IMR-90 (cell line): ENCODE data around the gene AGFG1. TPM values are rescaled to one million over a fixed set of nuclear protein-coding genes. Genes with fewer than 3 reads are reported as not detected.

Experiments
- ATAC-seq: fragments of 200-7000 bp; cut with Tn5 transposase; 2 replicates; pipeline ENCODE4 v1.9.1; 2020; ENCODE audit warnings: low read depth, mild to moderate bottlenecking, moderate library complexity
- BruUV-seq: library from RNA; stranded (reverse); fragments of 400-500 nt; replicated peaks from 2 replicates; lab custom pipeline; 2021; lab: Mats Ljungman, UMichigan
- CTCF ChIA-PET: fragments of 300-600 bp; formaldehyde crosslinking; extraction: SDS; loops from one replicate; lab custom pipeline; 2021; ENCODE audit warnings: antibody characterized with exemption; lab: Yijun Ruan, JAX
- POLR2A ChIA-PET: fragments of 300-600 bp; sonication (Branson Sonifier 250); formaldehyde crosslinking; loops from one replicate; lab custom pipeline; 2022; ENCODE audit warnings: antibody characterized with exemption; ENCODE audit not compliant: unreplicated experiment; lab: Charles Lee
- DNase-seq: peaks from one replicate; pipeline ENCODE4 v3.0.0; 2013
- H2AFZ ChIP-seq: replicated peaks from 2 replicates; pipeline ENCODE3; 2013; ENCODE audit warnings: low read length, mild to moderate bottlenecking; ENCODE audit not compliant: poor library complexity
- H2AK5ac ChIP-seq: 2 replicates; pipeline ENCODE4 v1.6.1; 2013; ENCODE audit warnings: low read depth, low read length, inconsistent platforms
- H2AK9ac ChIP-seq: replicated peaks from 2 replicates; pipeline ENCODE3; 2013; ENCODE audit warnings: mild to moderate bottlenecking, low read depth, low read length, moderate library complexity; ENCODE audit not compliant: poor library complexity
- H2BK120ac ChIP-seq: 2 replicates; pipeline ENCODE4 v1.6.1; 2013; ENCODE audit warnings: low read depth, low read length, inconsistent platforms
- H2BK15ac ChIP-seq: 3 replicates; pipeline ENCODE4 v1.6.1; 2013; ENCODE audit warnings: low read depth, low read length, inconsistent platforms
- H2BK20ac ChIP-seq: 2 replicates; pipeline ENCODE4 v1.6.1; 2013; ENCODE audit warnings: low read depth, mild to moderate bottlenecking, inconsistent platforms, low read length, moderate library complexity
- H2BK5ac ChIP-seq: 2 replicates; pipeline ENCODE4 v1.6.1; 2013; ENCODE audit warnings: mild to moderate bottlenecking, low read depth, low read length, inconsistent platforms; ENCODE audit not compliant: poor library complexity, severe bottlenecking
- H3K14ac ChIP-seq: replicated peaks from 2 replicates; pipeline ENCODE4 v1.6.1; 2013; ENCODE audit warnings: low read depth, low read length, inconsistent platforms
- H3K18ac ChIP-seq: 2 replicates; pipeline ENCODE4 v1.6.1; 2013; ENCODE audit warnings: low read depth, low read length, control low read depth
- H3K23ac ChIP-seq: 2 replicates; pipeline ENCODE4 v1.6.1; 2013; ENCODE audit warnings: low read depth, low read length, inconsistent platforms
- H3K27ac ChIP-seq: 2 replicates; pipeline ENCODE4 v1.5.1; 2013; ENCODE audit warnings: mild to moderate bottlenecking, control low read depth, low read length; ENCODE audit not compliant: insufficient read depth
- H3K27me3 ChIP-seq: 2 replicates; pipeline ENCODE4 v1.6.1; 2013; ENCODE audit warnings: low read length; ENCODE audit not compliant: control insufficient read depth, insufficient read depth
- H3K36me3 ChIP-seq: 2 replicates; pipeline ENCODE4 v1.6.1; 2013; ENCODE audit warnings: low read length, mixed read lengths; ENCODE audit not compliant: control insufficient read depth, insufficient read depth
- H3K4ac ChIP-seq: 2 replicates; pipeline ENCODE4 v1.6.1; 2013; ENCODE audit warnings: low read depth, low read length, inconsistent platforms
- H3K4me1 ChIP-seq: 2 replicates; pipeline ENCODE4 v1.6.1; 2013; ENCODE audit warnings: low read length, mixed read lengths; ENCODE audit not compliant: control insufficient read depth, insufficient read depth
- H3K4me2 ChIP-seq: 2 replicates; pipeline ENCODE4 v1.6.1; 2013; ENCODE audit warnings: low read depth, mild to moderate bottlenecking, control low read depth, low read length, moderate library complexity
- H3K4me3 ChIP-seq: 2 replicates; pipeline ENCODE4 v1.5.1; 2013; ENCODE audit warnings: low read depth, mild to moderate bottlenecking, control low read depth, low read length, moderate library complexity; ENCODE audit not compliant: insufficient read depth
- H3K56ac ChIP-seq: 2 replicates; pipeline ENCODE4 v1.6.1; 2013; ENCODE audit warnings: low read length, inconsistent platforms; ENCODE audit not compliant: insufficient read depth; ENCODE audit errors: extremely low read depth
- H3K79me1 ChIP-seq, 2 experiments: 2 replicates each; pipeline ENCODE4 v1.6.1; 2013; ENCODE audit warnings: low read length in 2 of 2, inconsistent platforms in 1 of 2, low read depth in 1 of 2
- H3K9ac ChIP-seq: 2 replicates; pipeline ENCODE4 v1.6.1; 2013; ENCODE audit warnings: low read depth, low read length, control low read depth
- H3K9me1 ChIP-seq: 2 replicates; pipeline ENCODE4 v1.6.1; 2013; ENCODE audit warnings: low read length, inconsistent platforms; ENCODE audit not compliant: insufficient read depth
- H3K9me3 ChIP-seq: 2 replicates; pipeline ENCODE4 v1.6.1; 2013; ENCODE audit warnings: low read length; ENCODE audit not compliant: control insufficient read depth, insufficient read depth
- H4K20me1 ChIP-seq: 2 replicates; pipeline ENCODE4 v1.6.1; 2013; ENCODE audit warnings: low read length, inconsistent platforms; ENCODE audit not compliant: insufficient read depth
- H4K5ac ChIP-seq: 2 replicates; pipeline ENCODE4 v1.6.1; 2013; ENCODE audit warnings: mild to moderate bottlenecking, low read depth, low read length, control low read depth
- H4K8ac ChIP-seq, 2 experiments: 2 replicates each; pipeline ENCODE4 v1.6.1; 2013; ENCODE audit warnings: low read depth in 2 of 2, low read length in 2 of 2, control low read depth in 1 of 2, inconsistent platforms in 1 of 2
- H4K91ac ChIP-seq: 2 replicates; pipeline ENCODE4 v1.6.1; 2013; ENCODE audit warnings: low read depth, low read length, inconsistent platforms; ENCODE audit not compliant: insufficient read depth
- BHLHE40 ChIP-seq: fragments of 150-350 bp; IDR thresholded peaks from 2 replicates; pipeline ENCODE4 v1.6.1; 2016; ENCODE audit warnings: mild to moderate bottlenecking, low read depth, low read length
- CEBPB ChIP-seq: IDR thresholded peaks from 2 replicates; pipeline ENCODE4 v1.6.1; 2012; ENCODE audit warnings: low read depth, low read length, improper control_type of control experiment
- CHD1 ChIP-seq: IDR thresholded peaks from 2 replicates; pipeline ENCODE4 v1.6.1; 2012; ENCODE audit warnings: low read depth, low read length, improper control_type of control experiment
- CTCF ChIP-seq: conservative IDR thresholded peaks from 2 replicates; pipeline ENCODE4 v1.5.1; 2012; ENCODE audit warnings: mild to moderate bottlenecking, low read depth, low read length, improper control_type of control experiment
- MAFK ChIP-seq: IDR thresholded peaks from 2 replicates; pipeline ENCODE4 v1.6.1; 2012; ENCODE audit warnings: low read depth, low read length, improper control_type of control experiment
- MAZ ChIP-seq: IDR thresholded peaks from 2 replicates; pipeline ENCODE4 v1.6.1; 2012; ENCODE audit warnings: low read depth, mild to moderate bottlenecking, low read length, improper control_type of control experiment, moderate library complexity, borderline replicate concordance
- MXI1 ChIP-seq: IDR thresholded peaks from 2 replicates; pipeline ENCODE4 v1.6.1; 2012; ENCODE audit warnings: low read depth, mild to moderate bottlenecking, low read length, moderate library complexity, borderline replicate concordance
- NFE2L2 ChIP-seq: fragments of 150-350 bp; IDR thresholded peaks from 2 replicates; pipeline ENCODE4 v1.6.1; 2016; ENCODE audit warnings: low read depth, mild to moderate bottlenecking, low read length
- RAD21 ChIP-seq: IDR thresholded peaks from 2 replicates; pipeline ENCODE4 v1.6.1; 2012; ENCODE audit warnings: low read length, improper control_type of control experiment
- RCOR1 ChIP-seq: IDR thresholded peaks from 2 replicates; pipeline ENCODE4 v1.6.1; 2012; ENCODE audit warnings: mild to moderate bottlenecking, low read length, improper control_type of control experiment; ENCODE audit not compliant: insufficient replicate concordance
- SMC3 ChIP-seq: fragments of 150-350 bp; IDR thresholded peaks from 2 replicates; pipeline ENCODE4 v1.6.1; 2016; ENCODE audit warnings: low read depth, mild to moderate bottlenecking, antibody characterized with exemption, low read length, moderate library complexity
- USF2 ChIP-seq: fragments of 150-350 bp; IDR thresholded peaks from 2 replicates; pipeline ENCODE4 v1.6.1; 2017; ENCODE audit warnings: mild to moderate bottlenecking, antibody characterized with exemption, low read length, low read depth
- WGBS, 2 experiments: methylation state at CpG; one replicate each; pipeline versions ENCODE4 v1.1.5 to v1.1.7; 2013; ENCODE audit warnings: missing lambda C conversion rate in 2 of 2; ENCODE audit not compliant: insufficient read length in 1 of 2; ENCODE audit errors: extremely low coverage in 2 of 2; 5-methylcytosine and 5-hydroxymethylcytosine counted together
- dilution Hi-C: fragments of 300-500 bp; cut with HindIII; formaldehyde crosslinking; loops from one replicate; pipeline ENCODE4 v1.14.3; 2018; ENCODE audit warnings: low sequenced_read_pairs; ENCODE audit not compliant: unreplicated experiment
- in situ Hi-C: fragments of 300-500 bp; cut with MboI; formaldehyde crosslinking; loops from 3 replicates; pipeline ENCODE4 v1.14.3; 2019; ENCODE audit warnings: low sequenced_read_pairs, inconsistent platforms, mixed read lengths
- intact Hi-C: fragments of 100-400 bp; cut with micrococcal nuclease; formaldehyde crosslinking; loops from 2 replicates; pipeline ENCODE4 v1.10.0; 2022
- polyA plus RNA-seq, 3 experiments: library from polyadenylated mRNA; depleted of rRNA; stranded (reverse); fragments of >200 nt; gene quantifications; 2 replicates each; pipeline ENCODE4 v1.2.3, GENCODE V29; 2012; ENCODE audit warnings: low replicate concordance in 1 of 3
- total RNA-seq: library from RNA; depleted of rRNA; stranded (reverse); fragments of >200 nt; gene quantifications from 2 replicates; pipeline ENCODE4 v1.2.3, GENCODE V29; 2012

AGFG1 gene
- total and polyA plus RNA-seq, 2 of the 4 experiments (the other 2 are of a cell fraction): 58.4 to 126 TPM

GRCh38 chr2:227472265-227473121, 537 bp downstream of the AGFG1 start:
- Histone ChIP-seq H4K20me1 (peaks cover 45% of the 10 kb centered on the region), H3K4me2 (peak overlapping the region; percentile 99), H3K9me1 (no peaks in the 10 kb centered on the region), H2AK9ac (peak overlapping the region; percentile 91), H2AK5ac (no peak overlapping the region), H2BK15ac (no peak overlapping the region), H3K79me1 (peaks cover 0 to 16% of the 10 kb centered on the region in 2 experiments; a peak in 2 of 4 replicates), H3K56ac (peak overlapping the region; percentile 69; the same call in 1 of the 2 replicates), H2BK20ac (no peak overlapping the region), H4K8ac (peak overlapping the region in 1 of 2 experiments; percentile 88; a peak in 1 of 4 replicates), H3K4ac (peak overlapping the region; percentile 80; the same call in 1 of the 2 replicates), H2AFZ (peak overlapping the region; percentile 94), H3K4me3 (peak overlapping the region; percentile 99), H4K91ac (peak overlapping the region; percentile 71), H3K27ac (peak overlapping the region; percentile 83), H3K36me3 (no peaks in the 10 kb centered on the region), H3K9me3 (no peaks in the 10 kb centered on the region), H3K14ac (0 out of 2 replicates have a peak overlapping the region, but pooled peaks have one; percentile 63), H2BK5ac (peak overlapping the region; percentile 78), H3K18ac (peak overlapping the region; percentile 70; the same call in 1 of the 2 replicates), H4K5ac (no peak overlapping the region), H3K23ac (peak overlapping the region; percentile 83; the same call in 1 of the 2 replicates), H3K27me3 (no peaks in the 10 kb centered on the region), H3K9ac (peak overlapping the region; percentile 88), H2BK120ac (no peak overlapping the region; the same call in 1 of the 2 replicates), H3K4me1 (no peaks in the 10 kb centered on the region; the same call in 1 of the 2 replicates)
- dilution Hi-C loops (no loop called here), intact Hi-C loops (loop anchor here (1.0 to 10.0 kb wide), 6 partner anchors 40 to 412 kb away; partner anchors contain the start of gene MFF), in situ Hi-C loops (loop anchor here (10.0 kb wide), 1 partner anchor 292 kb away; no protein-coding TSS in a partner anchor)
- ChIA-PET CTCF (interaction anchor here (1.0 kb wide), 1 partner anchor 67 kb away, joined by 3 read pairs; no protein-coding TSS in a partner anchor), POLR2A (no interaction called here)
- WGBS, 2 experiments: 0% methylated on average over 40 of the region's 106 CpGs; no CpG with 5 or more reads in 1 of the 2 experiments
- no TSS peak for BruUV-seq
- no peak for DNase-seq
- TF ChIP-seq MXI1 (no peak), CEBPB (no peak), CTCF (no peak), CHD1 (no peak), NFE2L2 (no peak), RCOR1 (no peak), SMC3 (no peak), MAFK (no peak), MAZ (no peak), RAD21 (no peak), USF2 (no peak), BHLHE40 (no peak)
- peak; percentile 79 for ATAC-seq
